GM20431 (cell line): ENCODE data around the gene KLHL25.

Source experiments
- in situ Hi-C: fragments of 300-500 bp; cut with MseI, MboI; formaldehyde crosslinking; loops from one replicate; pipeline ENCODE4 v1.15.0; 2020; ENCODE audit warnings: low sequenced_read_pairs; ENCODE audit not compliant: unreplicated experiment

The KLHL25 gene

GRCh38 chr15:85726454-85726853, 68.3 kb downstream of the KLHL25 start:
- in situ Hi-C loops: no loop called here

- in situ Hi-C loops: no loop called here
Measured at GRCh38 chr15:85725564-85725963, 69.2 kb downstream of the KLHL25 start.

- in situ Hi-C loops: no loop called here
Measured at GRCh38 chr15:85725019-85725418, 69.7 kb downstream of the KLHL25 start.

DNA sequence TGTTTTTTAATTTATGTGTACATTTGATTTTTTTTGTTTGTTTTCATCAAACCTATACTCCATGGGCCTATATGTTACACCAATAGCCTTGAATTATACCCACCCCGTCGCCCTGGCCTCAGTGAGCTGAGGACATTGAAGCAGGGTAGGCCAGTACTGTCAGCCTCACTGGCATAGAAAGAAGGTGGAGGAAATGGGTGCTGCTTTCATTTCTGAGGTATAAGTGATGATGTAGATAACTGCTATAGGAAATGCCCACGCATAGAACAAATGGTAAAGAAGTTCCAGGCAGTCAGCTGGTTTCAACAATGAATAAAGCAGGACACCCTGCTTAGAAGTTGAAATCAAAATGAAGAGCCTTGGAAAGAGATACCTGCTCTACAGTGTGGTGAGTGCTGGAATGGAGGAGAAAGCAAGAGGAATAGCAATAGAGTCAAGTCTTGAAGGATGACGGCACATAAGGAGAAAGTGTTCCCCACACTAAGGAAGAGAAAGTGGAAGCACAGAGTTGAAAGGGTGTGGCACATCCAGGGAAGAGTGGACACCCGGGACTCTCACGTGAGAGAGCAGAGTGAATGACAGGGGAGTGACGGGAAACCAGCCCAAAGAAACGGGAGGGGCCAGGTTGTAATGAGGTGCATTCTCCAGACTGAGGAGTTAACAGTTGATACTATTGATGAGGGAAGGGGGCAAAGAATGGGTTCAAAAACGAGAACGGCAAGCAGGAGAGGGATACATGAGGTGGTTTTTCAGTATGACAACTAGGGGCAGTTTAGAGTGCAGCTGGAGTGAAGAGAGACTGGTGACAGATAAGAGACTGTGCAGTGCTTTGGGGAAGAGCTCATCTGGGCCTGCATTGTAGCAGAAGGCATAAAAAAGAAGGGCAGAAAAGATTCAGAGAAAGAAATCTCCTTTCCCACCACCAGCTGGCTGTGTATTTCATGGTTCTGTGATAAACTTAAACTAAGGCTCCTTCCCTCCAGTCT, 70.5 kb downstream of the KLHL25 start:
- in situ Hi-C loops: no loop called here

DNA sequence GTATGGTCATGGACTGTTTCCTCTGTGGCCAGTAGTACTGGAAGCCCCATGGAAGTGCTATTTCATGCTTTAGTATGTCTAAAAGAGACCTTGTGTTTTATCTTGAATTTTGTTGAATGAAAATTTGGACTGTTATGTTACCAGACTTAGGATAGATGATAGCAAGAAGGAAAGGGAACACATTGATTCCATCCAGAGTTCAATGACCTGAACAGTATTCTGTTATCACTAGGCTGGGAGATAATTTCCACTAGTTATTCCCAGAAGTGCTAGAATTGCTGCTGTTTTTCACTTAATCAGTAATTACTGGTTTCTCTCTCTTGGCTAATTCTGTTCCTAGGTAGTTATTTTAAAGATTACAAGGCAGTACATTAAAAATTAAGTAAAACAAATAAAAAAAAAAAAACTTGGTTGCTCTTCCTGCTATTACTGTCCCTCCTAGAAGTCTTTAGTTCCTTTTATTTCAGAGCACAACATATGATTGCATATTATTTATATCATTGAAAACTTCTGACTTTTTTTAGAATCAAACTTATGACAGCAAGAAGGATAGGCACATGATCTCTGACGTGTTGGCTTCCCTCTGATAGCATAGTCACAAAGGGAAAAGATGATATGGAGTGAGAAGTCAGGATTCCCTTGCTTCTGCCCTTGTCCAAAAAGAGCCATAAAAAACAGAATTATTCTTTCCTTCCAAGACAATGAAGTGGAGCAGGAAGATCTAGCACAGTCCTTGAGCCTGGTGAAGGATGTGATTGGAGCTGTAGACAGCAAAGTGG, 72.2 kb downstream of the KLHL25 start:
- in situ Hi-C loops: no loop called here

- in situ Hi-C loops: no loop called here
Measured at GRCh38 chr15:85718981-85719380, 75.7 kb downstream of the KLHL25 start.

DNA sequence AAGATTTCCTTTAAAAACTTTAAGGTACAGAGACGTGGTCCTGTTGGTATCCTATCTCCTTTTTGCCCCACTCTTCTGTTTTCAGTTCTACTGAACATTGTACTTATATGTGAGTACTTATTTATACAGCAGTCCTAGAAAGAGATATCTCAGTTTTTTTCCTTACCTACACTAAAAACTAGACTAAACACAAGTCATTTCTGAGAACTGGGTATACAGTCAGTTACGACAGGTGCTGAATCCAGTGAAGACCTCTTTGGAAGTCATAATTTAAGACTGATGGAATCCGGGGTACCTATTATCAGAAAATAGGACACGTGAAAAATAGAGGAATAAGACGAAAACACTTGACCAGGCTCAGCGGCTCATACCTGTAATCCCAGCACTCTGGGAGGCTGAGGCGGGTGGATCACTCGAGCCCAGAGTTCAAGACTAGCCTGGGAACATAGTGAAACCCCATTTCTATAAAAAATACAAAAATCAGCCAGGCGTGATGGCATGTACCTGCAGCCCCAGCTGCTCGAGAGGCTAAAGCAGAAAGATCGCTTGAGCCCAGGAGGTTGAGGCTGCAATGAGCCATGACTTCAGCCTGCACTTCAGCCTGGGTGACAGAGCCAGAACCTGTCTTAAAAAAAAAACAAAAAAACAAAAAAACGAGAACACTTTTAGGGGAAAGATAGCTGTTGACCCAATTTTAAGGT, 76.3 kb downstream of the KLHL25 start:
- in situ Hi-C loops: no loop called here

- in situ Hi-C loops: no loop called here
Measured at GRCh38 chr15:85717212-85717611, 77.5 kb downstream of the KLHL25 start.

DNA sequence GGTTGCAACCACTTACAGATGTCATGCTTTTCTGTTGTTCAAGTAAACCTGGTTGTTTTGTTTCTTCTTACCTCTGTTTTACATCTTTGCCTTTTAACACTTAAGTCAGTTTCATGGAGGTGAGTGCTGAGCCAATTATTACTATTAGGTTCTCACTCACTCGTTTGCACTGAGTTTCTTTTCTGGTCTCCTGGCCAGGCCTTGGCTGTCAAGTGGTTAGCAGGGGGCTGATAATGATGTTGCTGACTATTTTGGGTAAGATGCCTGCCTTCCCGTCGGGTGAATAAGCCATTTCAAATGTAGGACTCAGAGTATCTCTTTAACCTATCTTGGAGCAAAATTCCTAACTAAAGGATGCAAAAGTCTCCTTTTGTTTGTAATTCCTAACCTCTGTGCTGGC, 78.5 kb downstream of the KLHL25 start:
- in situ Hi-C loops: no loop called here

GRCh38 chr15:85711580-85712192, 83.0 kb downstream of the KLHL25 start:
- in situ Hi-C loops: no loop called here

DNA sequence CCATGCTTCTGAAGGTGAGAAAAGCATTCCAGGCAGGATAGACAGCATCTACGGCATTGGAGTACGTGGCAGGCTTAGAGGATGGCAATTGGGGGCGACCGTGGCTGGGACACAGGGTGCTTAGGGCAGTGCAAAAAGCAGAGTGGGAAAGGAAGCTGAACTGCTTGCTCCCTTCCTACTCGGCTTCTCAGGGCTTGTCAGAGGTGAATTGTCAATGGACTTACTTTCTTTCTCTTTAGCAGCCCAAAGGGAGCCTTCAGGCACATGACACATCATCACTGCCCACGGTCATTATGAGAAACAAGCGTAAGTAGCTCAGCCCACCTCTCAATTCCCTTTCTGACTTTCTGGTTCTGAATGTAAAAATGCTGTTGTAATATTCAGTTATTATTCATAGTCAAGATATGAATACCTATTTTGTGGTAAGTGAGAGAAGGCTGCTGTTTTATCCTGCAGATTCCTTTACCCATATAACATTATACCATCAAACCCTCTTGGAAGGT, 84.3 kb downstream of the KLHL25 start:
- in situ Hi-C loops: no loop called here
